ENCODE data around the gene COG4. TPM values are rescaled to one million over a fixed set of nuclear protein-coding genes. Genes with fewer than 3 reads are reported as not detected.
A peak's percentile ranks its signal among the peaks of the same experiment; 100 is the strongest.

The COG4 gene
- total and polyA plus RNA-seq, 2 experiments from 2014 or later: 28.8 to 38.1 TPM

DNA sequence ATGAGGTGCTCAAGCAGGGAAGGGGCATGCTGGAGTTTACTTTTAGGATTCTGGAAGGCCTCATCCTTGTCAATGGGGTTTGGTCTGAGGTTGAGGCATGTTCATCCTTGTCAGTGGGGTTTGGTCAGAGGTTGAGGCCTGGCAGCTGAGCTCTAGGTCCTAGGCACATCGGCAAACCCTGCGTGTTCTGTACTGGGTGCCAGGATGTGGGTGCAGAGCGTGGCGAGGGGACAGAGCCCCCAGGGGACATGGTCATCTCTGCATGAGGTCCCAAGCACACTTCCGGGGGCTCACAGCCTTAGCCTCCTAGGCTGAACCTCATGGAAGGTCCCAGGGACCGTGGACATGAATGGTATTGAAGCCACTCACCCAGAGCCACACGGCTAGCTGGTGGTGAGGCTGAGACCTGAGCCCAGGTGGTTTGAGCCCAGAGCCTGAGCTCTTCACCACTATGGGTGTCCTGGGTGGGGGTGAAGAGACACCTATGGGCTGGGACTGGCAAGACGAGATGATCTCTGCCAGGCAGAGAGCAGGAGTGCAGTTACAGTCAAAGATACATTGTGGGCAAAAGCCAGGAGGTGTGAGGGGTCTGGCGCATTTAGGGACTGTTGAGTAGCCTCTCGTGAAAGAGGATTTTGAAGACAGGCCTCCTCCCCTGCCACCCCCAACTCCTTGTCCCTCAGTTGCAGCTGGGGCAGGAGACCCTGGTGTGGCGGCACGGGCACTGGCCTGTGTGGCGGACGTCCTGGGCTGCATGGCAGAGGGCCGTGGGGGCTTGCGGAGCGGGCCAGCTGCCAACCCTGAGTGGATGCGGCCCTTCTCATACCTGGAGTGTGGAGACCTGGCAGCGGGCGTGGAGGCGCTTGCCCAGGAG lies 49.7 kb downstream of the COG4 start:
- no peaks in the 10 kb centered on the region for H4K20me1 ChIP-seq (replicated peaks; ENCODE audit: insufficient read depth)
- ATAC-seq (no peak), DNase-seq (ENCODE audit: low spot score) (no peak)
- Mint-ChIP-seq H3K4me1 (peaks cover 8% of the 10 kb centered on the region; the same call in 2 of the 3 replicates), H3K36me3 (ENCODE audit: low read depth) (no peaks in the 10 kb centered on the region; the same call in 2 of the 3 replicates), H3K4me3 (no peak overlapping the region), H3K27ac (no peak overlapping the region; the same call in 1 of the 2 replicates), H3K27me3 (ENCODE audit: insufficient read depth, low read depth, poor library complexity) (peaks cover 8% of the 10 kb centered on the region), H3K9me3 (no peaks in the 10 kb centered on the region)
- no peaks in the 10 kb centered on the region for H3K27me3 ChIP-seq (ENCODE audit: insufficient read depth)
- H3K9me2 ChIP-seq (ENCODE audit: insufficient read depth): no peaks in the 10 kb centered on the region
- no peak overlapping the region for H2AFZ ChIP-seq
- H3K4me2 ChIP-seq: no peak overlapping the region
- no peaks in the 10 kb centered on the region for H3K36me3 ChIP-seq (ENCODE audit: insufficient read depth)
- H3K27ac ChIP-seq (ENCODE audit: low read depth): no peak overlapping the region
- H3K4me3 ChIP-seq: no peak overlapping the region
- no peaks in the 10 kb centered on the region for H3K4me1 ChIP-seq (ENCODE audit: insufficient read depth)
- no peak for TF ChIP-seq NANOG (IDR thresholded peaks at IDR 0.05; ENCODE audit: borderline replicate concordance)
- TF ChIP-seq, protein P1, sequence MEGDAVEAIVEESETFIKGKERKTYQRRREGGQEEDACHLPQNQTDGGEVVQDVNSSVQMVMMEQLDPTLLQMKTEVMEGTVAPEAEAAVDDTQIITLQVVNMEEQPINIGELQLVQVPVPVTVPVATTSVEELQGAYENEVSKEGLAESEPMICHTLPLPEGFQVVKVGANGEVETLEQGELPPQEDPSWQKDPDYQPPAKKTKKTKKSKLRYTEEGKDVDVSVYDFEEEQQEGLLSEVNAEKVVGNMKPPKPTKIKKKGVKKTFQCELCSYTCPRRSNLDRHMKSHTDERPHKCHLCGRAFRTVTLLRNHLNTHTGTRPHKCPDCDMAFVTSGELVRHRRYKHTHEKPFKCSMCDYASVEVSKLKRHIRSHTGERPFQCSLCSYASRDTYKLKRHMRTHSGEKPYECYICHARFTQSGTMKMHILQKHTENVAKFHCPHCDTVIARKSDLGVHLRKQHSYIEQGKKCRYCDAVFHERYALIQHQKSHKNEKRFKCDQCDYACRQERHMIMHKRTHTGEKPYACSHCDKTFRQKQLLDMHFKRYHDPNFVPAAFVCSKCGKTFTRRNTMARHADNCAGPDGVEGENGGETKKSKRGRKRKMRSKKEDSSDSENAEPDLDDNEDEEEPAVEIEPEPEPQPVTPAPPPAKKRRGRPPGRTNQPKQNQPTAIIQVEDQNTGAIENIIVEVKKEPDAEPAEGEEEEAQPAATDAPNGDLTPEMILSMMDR (conservative IDR thresholded peaks at IDR 0.05; ENCODE audit: low read depth in 2 of 2): peak in 1 of 2 experiments; percentile 26; a peak in 2 of 4 replicates
- H3F3A ChIP-seq (replicated peaks; ENCODE audit: low read depth): no peaks in the 10 kb centered on the region
- no peaks in the 10 kb centered on the region for H3K79me2 ChIP-seq (replicated peaks; ENCODE audit: insufficient read depth)

GRCh38 chr16:70472786-70473433 lies 50.4 kb downstream of the COG4 start:
- H3K4me1 Mint-ChIP-seq: peaks cover 4% of the 10 kb centered on the region; the same call in 2 of the 3 replicates
- no peaks in the 10 kb centered on the region for H3K9me3 Mint-ChIP-seq
- no peak overlapping the region for H3K4me3 ChIP-seq
- DNase-seq (ENCODE audit: low spot score) (peak; percentile 40), ATAC-seq (no peak; the same call in 2 of the 3 replicates)
- H3K27me3 ChIP-seq (ENCODE audit: insufficient read depth): no peaks in the 10 kb centered on the region
- H3K79me2 ChIP-seq (replicated peaks; ENCODE audit: insufficient read depth): no peaks in the 10 kb centered on the region
- H3F3A ChIP-seq (replicated peaks; ENCODE audit: low read depth): no peaks in the 10 kb centered on the region
- no peak overlapping the region for H2AFZ ChIP-seq
- H3K36me3 ChIP-seq (ENCODE audit: insufficient read depth): no peaks in the 10 kb centered on the region
- TF ChIP-seq STAT1 (IDR thresholded peaks at IDR 0.05; ENCODE audit: unreplicated experiment) (no peak), EZH2 (IDR thresholded peaks at IDR 0.05; ENCODE audit: low read depth, unreplicated experiment) (no peak), EZH2phosphoT487 (IDR thresholded peaks at IDR 0.05; ENCODE audit: unreplicated experiment) (no peak), JUNB (IDR thresholded peaks at IDR 0.05; ENCODE audit: unreplicated experiment) (no peak), ZNF462 (CRISPR knock-in tag; IDR thresholded peaks at IDR 0.05) (no peak)
- TF ChIP-seq, protein P1 (conservative IDR thresholded peaks at IDR 0.05; ENCODE audit: low read depth in 2 of 2): no peak
- H3K27me3 Mint-ChIP-seq (ENCODE audit: insufficient read depth, low read depth, poor library complexity): peaks cover 8% of the 10 kb centered on the region
- no peak overlapping the region for H3K27ac Mint-ChIP-seq
- no peak overlapping the region for H3K4me3 Mint-ChIP-seq
- no peaks in the 10 kb centered on the region for H4K20me1 ChIP-seq (replicated peaks; ENCODE audit: insufficient read depth)
- H3K36me3 Mint-ChIP-seq (ENCODE audit: low read depth): no peaks in the 10 kb centered on the region; the same call in 2 of the 3 replicates
- H3K4me2 ChIP-seq: no peak overlapping the region
- H3K27ac ChIP-seq (ENCODE audit: low read depth): no peak overlapping the region
- H3K9me2 ChIP-seq (ENCODE audit: insufficient read depth): no peaks in the 10 kb centered on the region
- H3K4me1 ChIP-seq (ENCODE audit: insufficient read depth): no peaks in the 10 kb centered on the region
